ENCODE data around the gene FAM200C. TPM values are rescaled to one million over a fixed set of nuclear protein-coding genes. Genes with fewer than 3 reads are reported as not detected.

The FAM200C gene
- total and polyA plus RNA-seq, 2 of the 13 experiments (the other 11 are each of a cell fraction or from before 2014, with no cell fraction given), result 3.2 to 4.7 TPM

GRCh38 chr5:160395111-160395510 lies 4.7 kb downstream of the FAM200C start (continued):
- TF ChIP-seq NR0B2 (CRISPR knock-in tag; IDR thresholded peaks at IDR 0.05) (no peak), ZNF678 (CRISPR knock-in tag; IDR thresholded peaks at IDR 0.05) (no peak)

- H4K20me1 ChIP-seq (ENCODE audit: insufficient read depth, low read length), result no peaks in the 10 kb centered on the region
- no peak for FAIRE-seq
- H3K4me1 ChIP-seq (ENCODE audit: insufficient read depth, low read length), result no peaks in the 10 kb centered on the region
- POLR2A ChIA-PET, result no interaction called here
- H3K27me3 ChIP-seq (ENCODE audit: control insufficient read depth in 1 of 2, insufficient read depth in 2 of 2, low read length in 2 of 2), result no peaks in the 10 kb centered on the region
- 70% methylated on average over 8 of the region's 8 CpGs for WGBS (ENCODE audit: low lambda C conversion rate)
- H2AFZ ChIP-seq (ENCODE audit: low read length), result no peak overlapping the region
- no peak overlapping the region for H3K4me3 ChIP-seq (replicated peaks in 1 of 3; ENCODE audit: insufficient read depth in 1 of 3, low read depth in 2 of 3, low read length in 3 of 3)
- intact Hi-C loops (cut with micrococcal nuclease; ENCODE audit: unreplicated experiment) (loop anchor here (1.0 kb wide), 1 partner anchor 369 kb away; no protein-coding TSS in a partner anchor), in situ Hi-C loops (cut with HindIII; ENCODE audit: extremely low pct_ligation_motif_present, low pct_unique_long_range_greater_than_20kb) (no loop called here)
- no peak for ATAC-seq
- DNase-seq (ENCODE audit: low spot score), result peak; percentile 23
- H3K4me2 ChIP-seq (ENCODE audit: low read depth, low read length), result no peak overlapping the region
- BruUV-seq (replicated peaks), result no TSS peak
- no peak overlapping the region for H3K27ac ChIP-seq (ENCODE audit: extremely low read length, insufficient read depth, low read length)
- no peaks in the 10 kb centered on the region for H3K36me3 ChIP-seq (replicated peaks in 1 of 2; ENCODE audit: control insufficient read depth in 1 of 2, insufficient read depth in 2 of 2, low read length in 2 of 2)
- H3K9me3 ChIP-seq (ENCODE audit: low read length), result no peaks in the 10 kb centered on the region; the same call in 1 of the 2 replicates
- no peak overlapping the region for H3K9ac ChIP-seq (ENCODE audit: insufficient read depth, low read depth, low read length)
- TF ChIP-seq MAFK (conservative IDR thresholded peaks at IDR 0.05 in 1 of 2, IDR thresholded peaks at IDR 0.05 in 1 of 2; ENCODE audit: low read length in 2 of 2) (peak; percentile 62 to 77), SMC3 (IDR thresholded peaks at IDR 0.05; ENCODE audit: low read length) (peak; percentile 12; the same call in 1 of the 2 replicates), ZNF563 (CRISPR knock-in tag; IDR thresholded peaks at IDR 0.05) (no peak), STAG1 (CRISPR knock-in tag; IDR thresholded peaks at IDR 0.05) (peak; percentile 56), NFE2L1 (CRISPR knock-in tag; IDR thresholded peaks at IDR 0.05; ENCODE audit: borderline replicate concordance) (no peak), CTCF (CRISPR knock-in tag; IDR thresholded peaks at IDR 0.05) (peak; percentile 25; the same call in 1 of the 2 replicates), MAFF (IDR thresholded peaks at IDR 0.05; ENCODE audit: low read depth, low read length) (peak; percentile 67; the same call in 1 of the 2 replicates)
- no peaks in the 10 kb centered on the region for H3K79me2 ChIP-seq (ENCODE audit: insufficient read depth, low read length)
- CTCF ChIA-PET (ENCODE audit: low intra/inter-chr PET ratio, low total read pairs), result interaction anchor here (0.9 to 1.6 kb wide), 2 partner anchors 192 to 370 kb away, joined by 3 to 12 read pairs; no protein-coding TSS in a partner anchor
These were observed 8.8 kb downstream of the FAM200C start for GRCh38 chr5:160390787-160391696.

All from HepG2 (cell line).